GM19238 (cell line): ENCODE results near the gene LRP1-AS.

ENCODE experiments used
- DNase-seq: peaks from one replicate; pipeline ENCODE4 v3.0.0; 2011; ENCODE audit warnings: low spot score; ENCODE audit not compliant: insufficient read length

Gene LRP1-AS

GRCh38 chr12:57146961-57147944 is at the start of gene LRP1-AS:
Gene LRP1-AS, minus strand, starts transcription at chr12:57147619.
- DNase-seq, result no peak

GRCh38 chr12:57196956-57197355 is 49.5 kb upstream of the LRP1-AS start:
- no peak for DNase-seq

GRCh38 chr12:57196439-57196838 is 49.0 kb upstream of the LRP1-AS start:
- DNase-seq, result no peak

GRCh38 chr12:57195611-57196371 is 48.4 kb upstream of the LRP1-AS start:
- DNase-seq, result no peak

GRCh38 chr12:57195186-57195585 is 47.8 kb upstream of the LRP1-AS start:
- DNase-seq, result no peak

- no peak for DNase-seq
Observed at GRCh38 chr12:57194253-57194652, 46.8 kb upstream of the LRP1-AS start.

- no peak for DNase-seq
Observed at GRCh38 chr12:57193706-57194245, 46.4 kb upstream of the LRP1-AS start.

- DNase-seq, result no peak
Observed at GRCh38 chr12:57192920-57193319, 45.5 kb upstream of the LRP1-AS start.

- no peak for DNase-seq
Observed at GRCh38 chr12:57191410-57191809, 44.0 kb upstream of the LRP1-AS start.

- DNase-seq, result no peak
Observed at GRCh38 chr12:57190821-57191220, 43.4 kb upstream of the LRP1-AS start.

- DNase-seq, result no peak
Observed at GRCh38 chr12:57190037-57190436, 42.6 kb upstream of the LRP1-AS start.

- DNase-seq, result no peak
Observed at GRCh38 chr12:57188090-57188425, 40.6 kb upstream of the LRP1-AS start.

GRCh38 chr12:57187222-57188089 is 40.0 kb upstream of the LRP1-AS start:
- DNase-seq, result no peak

- DNase-seq, result no peak
Observed at GRCh38 chr12:57185906-57186508, 38.6 kb upstream of the LRP1-AS start.

GRCh38 chr12:57185403-57185802 is 38.0 kb upstream of the LRP1-AS start:
- no peak for DNase-seq

GRCh38 chr12:57183939-57184725 is 36.7 kb upstream of the LRP1-AS start:
- DNase-seq, result no peak

- DNase-seq, result peak; percentile 97
Observed at GRCh38 chr12:57182918-57183575, 35.6 kb upstream of the LRP1-AS start.

GRCh38 chr12:57181561-57182155 is 34.2 kb upstream of the LRP1-AS start:
- no peak for DNase-seq

- DNase-seq, result no peak
Observed at GRCh38 chr12:57181072-57181471, 33.7 kb upstream of the LRP1-AS start.
